GM18498 (cell line): ENCODE results near the gene APEX1.
"Not testable (repeated sequence)": the region's sequence is repeated elsewhere in the genome, so short reads cannot be mapped to it uniquely, and the experiment has no call there.

Source experiments
- ATAC-seq: cut with Tn5 transposase; IDR thresholded peaks from one replicate; pipeline ENCODE4 v1.9.1; 2021; ENCODE audit warnings: mild to moderate bottlenecking, moderate library complexity; ENCODE audit not compliant: unreplicated experiment

Gene APEX1

DNA sequence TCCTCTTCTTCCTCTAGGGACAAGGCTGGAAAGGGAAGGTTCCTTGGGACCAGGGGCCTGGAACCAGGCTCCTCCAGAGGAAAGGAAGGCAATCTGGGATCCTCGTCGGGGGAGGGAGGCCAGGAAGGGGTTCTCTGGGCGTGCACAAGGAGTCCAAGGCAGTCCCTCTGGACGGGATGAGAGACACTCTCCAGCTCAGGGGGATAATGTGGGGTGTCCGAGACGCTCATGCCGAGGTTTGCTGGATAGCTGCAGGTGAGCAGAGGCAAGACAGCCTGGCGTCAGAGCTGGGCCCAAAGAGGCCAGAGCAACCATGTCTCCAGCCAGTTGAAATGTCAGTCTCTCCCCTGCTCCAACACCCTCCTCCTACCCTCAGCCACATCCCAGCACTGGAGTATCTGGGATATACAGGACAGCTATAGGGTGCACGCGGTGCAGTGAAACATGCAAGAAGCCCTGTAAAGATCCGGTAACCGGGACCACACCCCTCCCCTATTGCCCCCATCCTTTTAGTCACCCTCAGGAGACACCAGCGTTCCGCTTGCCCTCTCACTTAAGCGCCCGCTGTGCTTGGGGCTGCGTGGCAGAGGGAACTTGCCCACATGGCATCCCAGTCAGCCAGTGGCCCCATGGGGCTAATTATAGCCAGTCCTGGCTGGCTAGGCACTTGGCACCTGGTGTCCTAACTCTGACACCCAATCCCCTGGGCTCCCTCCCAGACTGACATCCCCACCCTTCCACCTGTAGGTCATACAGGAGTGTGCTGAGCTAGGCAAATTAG is 19.3 kb upstream of the APEX1 start, which contains the start of gene KLHL33:
Gene KLHL33 (minus strand): TSS at position 585 of the 781 bp plus-strand sequence. CDS start 355 bp downstream, at position 230.
- no peak for ATAC-seq

DNA sequence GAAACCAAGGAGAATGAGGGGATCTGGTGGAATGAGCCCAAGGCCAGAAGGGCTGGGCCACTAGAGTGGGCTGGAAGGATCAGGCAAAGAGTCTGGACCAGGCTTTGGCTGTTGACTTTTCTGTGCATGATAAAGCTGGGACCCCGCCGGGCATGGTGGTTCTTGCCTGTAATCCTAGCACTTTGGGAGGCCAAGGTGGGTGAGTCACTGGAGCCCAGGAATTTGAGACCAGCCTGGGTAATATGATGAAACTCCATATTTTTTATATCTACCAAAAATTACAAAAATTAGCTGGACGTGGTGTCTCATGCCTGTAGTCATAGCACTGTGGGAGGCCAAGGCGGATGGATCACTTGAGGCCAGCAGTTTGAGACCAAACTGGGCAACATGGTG is 18.7 kb upstream of the APEX1 start:
- no peak for ATAC-seq

DNA sequence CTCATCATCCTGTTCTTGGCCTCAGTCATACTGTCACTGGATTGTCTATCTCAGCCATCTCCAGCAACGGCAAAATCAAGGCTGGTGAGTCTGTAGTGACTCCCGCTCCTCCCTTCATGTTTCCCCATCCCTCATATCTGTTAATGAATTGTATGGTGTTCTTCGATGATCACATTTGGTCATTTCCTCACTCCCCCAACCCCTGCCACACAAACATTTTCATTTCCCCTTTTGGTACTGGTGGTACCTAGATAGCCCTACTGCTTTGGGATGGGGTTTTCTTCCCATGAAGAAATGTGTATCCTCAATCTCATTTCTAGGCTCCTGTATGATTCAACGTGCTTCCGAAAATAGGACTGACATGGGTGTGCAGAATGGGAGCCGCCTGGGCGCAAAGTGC is 16.4 kb upstream of the APEX1 start:
- no peak for ATAC-seq

DNA sequence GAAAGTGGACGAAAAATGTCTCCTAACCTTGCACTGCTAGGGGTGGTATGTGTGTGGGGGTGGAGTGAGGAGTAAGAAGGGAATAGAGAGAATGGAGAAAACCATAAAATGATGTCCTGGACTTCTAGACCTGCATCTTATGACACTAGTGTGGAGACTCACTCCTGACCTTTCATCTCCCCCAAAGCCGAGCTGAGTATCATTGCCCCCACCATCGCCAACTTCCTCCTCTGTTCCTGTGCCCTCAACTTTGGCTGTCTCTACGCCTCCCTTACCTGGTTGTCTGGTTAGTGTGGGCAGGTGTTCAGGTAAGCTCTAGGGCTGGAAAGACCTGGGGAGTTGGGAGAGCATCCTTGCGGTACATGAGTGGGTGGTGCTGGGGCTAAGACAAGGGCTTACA is 14.6 kb upstream of the APEX1 start:
- no peak for ATAC-seq

DNA sequence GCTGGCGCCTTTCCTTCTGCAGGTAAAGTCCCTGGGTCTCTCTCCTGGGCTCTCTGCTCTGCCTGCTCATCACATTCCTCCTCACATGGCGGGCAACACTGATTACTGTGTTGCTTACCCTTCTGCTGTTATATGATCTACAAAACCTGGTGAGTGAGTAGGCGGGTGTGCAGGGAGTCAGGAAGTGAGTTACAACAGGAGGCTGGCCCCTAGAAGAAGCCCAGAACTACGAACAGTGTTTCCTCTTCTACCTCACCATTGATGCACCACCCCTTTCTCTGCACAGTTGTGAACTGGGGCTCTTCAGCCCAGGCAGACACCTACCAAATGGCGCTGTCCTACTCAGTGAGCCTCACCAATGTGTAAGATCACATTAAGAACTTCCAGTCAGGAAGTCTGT is 14.1 kb upstream of the APEX1 start:
- no peak for ATAC-seq

DNA sequence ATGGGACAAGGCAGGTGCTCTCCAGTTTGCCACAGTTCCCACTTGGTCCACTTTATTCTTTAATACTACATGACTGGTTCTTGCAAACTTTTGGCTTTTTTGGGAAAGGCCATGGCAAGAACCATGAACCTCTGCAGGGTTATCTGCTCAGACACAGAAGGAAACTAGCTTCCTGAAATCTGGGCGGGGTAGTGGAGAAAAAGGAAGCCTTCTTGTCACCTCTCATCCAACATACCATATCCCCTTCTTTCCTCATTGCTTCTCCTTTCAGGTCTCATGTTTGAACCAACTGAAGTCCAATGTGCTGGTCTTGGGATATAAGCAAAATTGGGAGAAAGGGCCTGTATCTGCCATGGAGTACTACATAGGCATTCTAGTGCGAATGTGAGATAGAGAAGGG is 13.6 kb upstream of the APEX1 start:
- no peak for ATAC-seq

DNA sequence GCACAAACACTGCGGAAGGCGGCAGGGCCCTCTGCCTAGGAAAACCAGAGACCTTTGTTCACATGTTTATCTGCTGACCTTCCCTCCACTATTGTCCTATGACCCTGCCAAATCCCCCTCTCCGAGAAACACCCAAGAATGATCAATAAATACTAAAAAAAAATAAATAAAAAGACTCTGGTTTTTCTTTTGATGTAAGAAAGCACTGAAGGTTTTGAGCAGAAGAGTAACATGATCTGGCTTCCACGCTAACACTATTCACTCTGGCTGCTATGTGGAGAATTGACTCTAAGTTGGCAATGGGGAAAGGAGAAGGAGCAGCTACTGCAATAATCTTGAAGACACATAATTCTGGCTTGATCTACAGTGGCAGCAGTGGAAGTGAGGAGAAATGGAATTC is 11.4 kb upstream of the APEX1 start:
- not testable (repeated sequence) for ATAC-seq

DNA sequence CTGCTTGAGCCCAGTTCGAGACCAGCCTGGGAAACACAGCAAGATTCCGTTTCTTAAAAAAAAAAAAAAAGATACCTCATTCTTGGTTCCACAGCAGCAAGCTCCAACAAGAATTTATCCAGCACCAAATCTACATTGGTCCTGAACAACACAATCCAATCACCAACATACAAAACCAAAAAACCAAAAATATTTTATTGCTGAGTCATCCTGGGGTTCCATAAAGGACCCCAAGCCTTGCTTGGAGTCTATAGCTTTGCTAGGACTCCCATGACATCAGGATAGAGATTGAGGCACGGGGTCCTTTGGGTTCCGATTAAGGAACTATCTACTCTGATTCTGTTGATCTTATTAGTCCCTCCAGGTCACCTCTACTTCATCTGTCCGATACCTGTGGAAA is 8.1 kb upstream of the APEX1 start:
- no peak for ATAC-seq

DNA sequence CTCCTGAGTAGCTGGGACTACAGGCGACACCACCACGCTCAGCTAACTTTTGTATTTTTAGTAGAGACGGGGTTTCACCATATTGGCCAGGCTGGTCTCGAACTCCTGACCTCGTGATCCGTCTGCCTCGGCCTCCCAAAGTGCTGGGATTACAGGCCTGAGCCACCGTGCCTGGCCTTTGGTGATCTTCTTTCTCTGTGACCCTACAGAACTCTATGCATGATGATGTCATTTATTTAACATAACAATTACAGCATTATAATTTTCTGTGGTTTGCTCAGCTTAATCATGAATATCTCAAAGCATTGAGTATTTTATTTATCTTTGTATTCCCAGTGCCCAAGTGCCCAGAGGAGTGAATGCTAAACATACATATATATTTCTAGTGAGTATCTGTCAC is 2.2 kb upstream of the APEX1 start:
- not testable (repeated sequence) for ATAC-seq

DNA sequence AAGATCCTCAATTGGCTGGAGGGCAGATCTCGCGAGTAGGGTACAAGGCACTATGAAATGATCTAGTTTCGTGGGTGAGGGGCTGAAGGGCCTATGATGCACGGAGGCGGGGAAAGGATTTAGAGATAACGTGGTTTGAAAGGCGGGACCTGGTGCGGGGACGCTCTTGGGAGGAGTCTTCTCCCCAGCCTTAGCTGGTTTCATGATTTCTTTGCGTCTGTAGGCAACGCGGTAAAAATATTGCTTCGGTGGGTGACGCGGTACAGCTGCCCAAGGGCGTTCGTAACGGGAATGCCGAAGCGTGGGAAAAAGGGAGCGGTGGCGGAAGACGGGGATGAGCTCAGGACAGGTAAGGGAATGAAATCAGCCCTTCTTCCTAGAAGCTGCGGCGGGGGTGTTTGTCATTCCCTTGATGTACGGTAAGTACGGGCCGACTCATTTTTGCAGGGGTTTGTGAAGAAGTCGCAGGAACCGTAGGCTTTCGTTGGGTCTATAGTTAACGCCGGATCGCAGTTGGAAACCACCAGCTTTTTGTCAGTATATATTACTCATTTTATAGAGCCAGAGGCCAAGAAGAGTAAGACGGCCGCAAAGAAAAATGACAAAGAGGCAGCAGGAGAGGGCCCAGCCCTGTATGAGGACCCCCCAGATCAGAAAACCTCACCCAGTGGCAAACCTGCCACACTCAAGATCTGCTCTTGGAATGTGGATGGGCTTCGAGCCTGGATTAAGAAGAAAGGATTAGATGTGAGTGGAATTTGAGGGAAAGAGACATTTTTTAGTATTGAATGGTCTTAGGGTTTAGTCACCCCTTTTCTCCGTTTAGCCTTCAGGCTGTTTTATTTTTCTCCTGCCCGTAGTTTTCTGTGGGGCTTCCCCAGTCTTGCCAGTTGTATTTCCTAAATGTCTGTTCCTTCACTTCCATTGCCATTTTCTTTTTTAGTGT is 602 bp downstream of the APEX1 start:
- ATAC-seq, result peak; percentile 59

DNA sequence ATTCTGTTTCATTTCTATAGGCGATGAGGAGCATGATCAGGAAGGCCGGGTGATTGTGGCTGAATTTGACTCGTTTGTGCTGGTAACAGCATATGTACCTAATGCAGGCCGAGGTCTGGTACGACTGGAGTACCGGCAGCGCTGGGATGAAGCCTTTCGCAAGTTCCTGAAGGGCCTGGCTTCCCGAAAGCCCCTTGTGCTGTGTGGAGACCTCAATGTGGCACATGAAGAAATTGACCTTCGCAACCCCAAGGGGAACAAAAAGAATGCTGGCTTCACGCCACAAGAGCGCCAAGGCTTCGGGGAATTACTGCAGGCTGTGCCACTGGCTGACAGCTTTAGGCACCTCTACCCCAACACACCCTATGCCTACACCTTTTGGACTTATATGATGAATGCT is 1.9 kb downstream of the APEX1 start:
- no peak for ATAC-seq

DNA sequence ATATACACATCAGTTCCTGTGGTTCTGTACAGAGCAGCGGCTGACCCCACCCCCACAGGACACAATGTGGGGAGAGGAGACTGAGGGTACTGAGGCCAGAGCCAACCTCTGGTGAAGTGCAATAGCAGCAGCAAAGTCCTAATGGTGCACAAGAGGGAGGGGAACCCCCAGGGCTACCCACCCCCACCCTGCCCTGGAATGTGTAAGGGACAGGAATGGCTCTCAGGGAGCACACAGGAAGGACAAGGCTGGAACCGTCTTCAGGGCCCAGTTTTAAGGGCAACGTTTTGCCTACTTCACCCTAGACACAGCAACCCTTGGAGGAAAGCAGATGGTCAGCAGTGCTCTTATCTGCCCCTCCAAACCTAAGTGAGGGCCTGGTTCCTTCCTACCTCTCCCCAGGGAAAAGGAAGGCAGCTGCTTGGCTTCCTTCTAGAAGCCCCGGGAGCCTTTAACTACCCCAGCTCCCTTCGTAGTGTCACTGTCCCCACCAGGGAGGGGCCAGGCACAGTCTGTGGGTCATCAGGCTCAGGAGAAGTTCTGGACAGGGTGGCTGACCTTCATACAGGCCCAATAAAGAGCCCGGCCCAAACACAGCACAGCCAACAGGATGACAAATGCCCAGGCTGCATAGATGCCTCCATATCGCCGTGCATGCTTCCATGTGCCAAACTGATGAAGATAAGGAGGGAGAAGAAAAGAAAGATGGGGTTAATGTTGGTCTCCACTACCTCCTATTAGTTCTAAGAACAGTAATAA is 3.2 kb downstream of the APEX1 start:
- no peak for ATAC-seq

DNA sequence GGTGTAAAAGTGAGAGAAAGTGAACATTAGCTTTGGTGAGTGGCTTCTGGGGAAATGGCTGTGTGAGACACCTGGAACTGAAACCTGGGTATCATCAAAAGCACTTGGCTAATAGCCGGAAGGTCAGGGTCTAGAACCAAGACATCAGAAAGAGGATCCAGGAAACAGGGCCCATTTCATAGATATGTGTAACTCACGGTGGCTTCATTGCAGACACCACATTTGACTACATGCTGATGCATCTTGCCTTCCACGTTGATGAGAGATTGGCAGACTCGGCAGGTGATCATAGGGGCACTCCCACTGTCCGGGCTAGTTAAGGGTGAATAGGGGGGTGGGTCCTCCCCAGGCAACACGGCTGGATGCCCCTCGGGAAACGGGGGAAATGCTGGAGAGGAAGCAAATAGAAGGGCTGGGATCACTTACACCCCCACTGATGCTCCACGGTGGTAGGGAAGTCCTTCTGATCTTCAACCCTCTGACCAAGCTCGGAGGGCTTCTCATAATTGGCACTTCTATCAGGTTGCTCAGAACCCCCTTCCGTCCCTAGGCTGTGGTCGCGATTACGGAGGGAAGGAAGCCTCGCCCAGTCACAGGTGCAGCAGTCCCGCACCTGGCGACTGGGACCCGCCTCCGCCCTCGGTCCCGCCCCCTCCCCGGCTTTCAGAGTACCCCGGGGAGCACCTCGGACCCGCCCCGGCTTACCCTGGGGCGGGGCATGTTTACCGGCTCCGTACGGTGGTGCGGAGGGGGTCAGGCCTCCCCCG is 5.6 kb downstream of the APEX1 start:
- ATAC-seq, result peak; percentile 8

DNA sequence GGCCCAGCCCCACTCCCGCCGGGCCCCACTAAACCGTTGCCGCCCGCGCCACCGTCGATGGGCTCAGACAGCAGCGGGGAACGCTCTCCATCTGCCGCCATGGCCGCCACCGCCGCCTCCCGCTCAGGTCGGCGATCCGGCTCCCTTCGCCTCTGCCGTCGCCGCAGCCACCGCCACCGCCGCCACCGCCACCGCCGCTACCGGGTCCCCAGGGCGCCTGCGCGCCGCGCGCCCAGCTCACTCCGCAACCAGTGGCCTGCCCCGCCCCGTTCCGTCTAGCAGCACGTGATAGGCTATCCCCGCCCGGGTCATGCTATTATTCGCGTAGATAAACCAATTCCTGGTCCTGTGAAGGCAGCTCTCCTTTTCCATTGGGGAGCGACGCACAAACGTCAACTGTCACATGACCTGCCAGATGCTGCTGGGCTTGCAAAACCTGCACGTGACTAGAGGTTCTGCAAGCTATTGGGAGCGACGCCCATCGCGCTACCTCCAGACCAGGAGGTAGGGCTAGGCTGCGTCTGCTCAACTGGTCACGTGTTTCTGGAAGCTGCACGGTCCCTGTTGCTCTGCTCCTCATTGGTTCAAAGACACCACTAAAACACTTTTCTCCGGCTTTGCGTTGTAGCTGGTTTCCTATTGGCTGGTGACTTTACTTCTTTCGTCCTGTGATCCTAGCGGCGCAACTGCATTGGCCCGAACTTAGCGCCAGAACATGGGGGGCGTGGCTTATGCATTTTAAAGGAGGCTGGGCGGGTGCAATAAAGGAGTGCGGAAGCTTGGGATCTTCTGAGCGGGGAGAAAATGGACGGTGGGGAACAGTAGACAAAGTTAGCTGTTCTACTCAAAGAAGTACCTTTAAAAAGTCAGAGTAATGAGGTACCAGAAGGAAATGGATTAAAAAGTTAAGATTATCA is 6.5 kb downstream of the APEX1 start, which contains the start of gene PIP4P1:
Gene PIP4P1 (minus strand): TSS at position 210 of the 917 bp plus-strand sequence. CDS start 109 bp downstream, at position 101.
- ATAC-seq, result peak; percentile 94

DNA sequence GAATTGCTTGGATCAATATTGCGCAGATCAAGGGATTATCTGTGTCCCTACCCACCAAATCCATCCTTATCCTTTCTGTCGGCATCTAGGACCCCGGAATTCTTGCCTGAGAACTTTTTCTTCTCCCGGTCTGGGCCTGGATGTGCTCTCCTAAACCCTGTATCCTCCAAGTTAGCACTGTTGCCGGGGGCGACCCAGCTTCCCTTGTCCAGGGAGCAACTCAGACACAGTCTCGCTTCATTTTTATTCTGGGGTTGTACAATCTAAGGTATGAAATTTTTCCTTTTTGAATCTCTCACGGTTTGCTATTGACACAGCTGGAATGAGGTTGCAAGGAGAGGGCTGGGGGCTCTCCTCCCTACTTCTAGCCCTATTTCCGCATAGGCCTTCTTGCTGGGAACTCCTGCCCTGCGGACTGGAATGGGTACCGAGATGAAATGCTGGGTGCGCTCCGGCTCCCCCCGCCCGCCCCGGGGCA is 13.8 kb downstream of the APEX1 start:
- ATAC-seq, result no peak

DNA sequence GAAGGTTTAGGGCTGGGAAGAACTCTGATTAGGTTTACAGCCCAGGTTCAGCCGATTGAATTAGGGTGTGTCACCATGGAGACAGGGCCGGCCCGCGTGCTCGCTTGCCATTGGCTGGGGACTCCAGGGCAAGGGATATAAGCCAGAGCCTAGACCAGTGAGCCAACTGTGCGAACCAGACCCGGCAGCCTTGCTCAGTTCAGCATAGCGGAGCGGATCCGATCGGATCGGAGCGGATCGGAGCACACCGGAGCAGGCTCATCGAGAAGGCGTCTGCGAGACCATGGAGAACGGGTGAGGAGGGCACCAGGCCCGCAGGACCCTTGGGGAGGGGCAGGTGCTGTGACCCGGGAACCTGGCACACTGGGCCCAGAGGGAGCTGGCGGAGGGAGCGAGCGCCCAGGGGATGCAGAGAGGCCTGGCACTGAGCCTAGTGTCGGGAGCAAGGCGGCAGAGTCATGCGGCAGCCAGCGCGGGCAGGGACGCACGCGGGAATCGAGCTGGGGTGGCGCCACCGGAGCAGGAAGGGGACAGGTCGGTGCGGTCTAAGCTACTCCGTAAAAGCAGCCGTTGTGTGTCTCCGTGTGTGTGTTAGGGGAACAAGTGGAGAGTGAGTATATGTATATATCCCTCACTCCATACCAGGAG is 14.3 kb downstream of the APEX1 start, which contains the start of gene PNP:
Gene PNP (plus strand): TSS at position 165 of the 648 bp plus-strand sequence. CDS start 119 bp downstream, at position 284.
- ATAC-seq, result peak; percentile 96

DNA sequence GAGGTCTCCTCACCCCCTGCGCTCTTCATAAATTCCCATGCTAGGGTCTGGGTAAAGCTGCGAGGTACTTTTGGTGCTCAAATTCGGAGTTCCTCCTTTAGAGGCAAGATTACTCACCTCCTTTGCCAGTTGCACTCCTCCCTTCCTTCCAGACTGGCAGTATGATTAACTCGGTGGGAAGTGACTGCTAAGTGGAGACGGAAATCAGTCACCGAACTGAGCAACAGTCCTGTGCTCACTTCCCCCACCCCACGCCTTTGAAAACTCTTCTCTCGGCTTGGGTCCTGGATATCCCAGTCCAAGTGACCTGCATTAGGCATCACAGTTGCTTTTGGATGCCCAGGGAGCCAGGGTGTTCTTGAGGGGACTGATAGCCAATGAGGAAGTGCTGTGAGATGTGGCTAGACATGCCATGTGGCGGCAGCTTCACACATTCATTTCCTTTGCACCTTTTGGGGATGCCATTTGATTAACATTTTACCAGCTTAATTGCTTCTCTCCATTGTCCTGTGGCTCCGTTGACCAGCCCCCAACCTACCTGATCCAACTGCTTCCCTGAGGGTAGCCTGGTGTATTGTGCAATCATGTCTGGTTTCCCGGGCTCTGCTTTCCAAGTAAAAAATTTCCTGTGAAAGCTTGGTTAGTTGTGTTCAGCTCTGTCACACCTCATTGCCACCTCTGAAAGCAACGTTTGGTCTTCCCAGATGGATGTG is 15.0 kb downstream of the APEX1 start:
- ATAC-seq, result peak; percentile 34

DNA sequence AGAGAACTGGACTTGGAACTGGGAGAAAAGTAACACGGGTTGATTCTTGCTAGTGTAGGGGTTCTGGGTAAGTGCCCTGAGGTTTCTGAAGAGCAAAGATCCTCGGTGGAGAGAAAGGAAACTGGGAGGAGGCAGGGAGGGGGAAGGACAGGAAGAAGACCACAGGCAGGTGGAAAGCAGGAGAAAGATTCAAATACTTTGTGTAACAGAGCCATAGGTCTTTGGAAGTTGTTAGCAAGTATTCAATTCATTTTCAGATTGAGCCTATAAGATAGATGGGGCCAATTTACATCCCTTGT is 15.5 kb downstream of the APEX1 start:
- no peak for ATAC-seq
